GM12872 (cell line): ENCODE measurements around the gene PLK3.

Experiments
- TF ChIP-seq, protein P1 (sequence below): IDR thresholded peaks from 3 replicates; pipeline ENCODE4 v1.5.1; 2011; ENCODE audit warnings: low read depth, mild to moderate bottlenecking, low read length, moderate library complexity; ENCODE audit not compliant: insufficient read depth

The PLK3 gene

DNA sequence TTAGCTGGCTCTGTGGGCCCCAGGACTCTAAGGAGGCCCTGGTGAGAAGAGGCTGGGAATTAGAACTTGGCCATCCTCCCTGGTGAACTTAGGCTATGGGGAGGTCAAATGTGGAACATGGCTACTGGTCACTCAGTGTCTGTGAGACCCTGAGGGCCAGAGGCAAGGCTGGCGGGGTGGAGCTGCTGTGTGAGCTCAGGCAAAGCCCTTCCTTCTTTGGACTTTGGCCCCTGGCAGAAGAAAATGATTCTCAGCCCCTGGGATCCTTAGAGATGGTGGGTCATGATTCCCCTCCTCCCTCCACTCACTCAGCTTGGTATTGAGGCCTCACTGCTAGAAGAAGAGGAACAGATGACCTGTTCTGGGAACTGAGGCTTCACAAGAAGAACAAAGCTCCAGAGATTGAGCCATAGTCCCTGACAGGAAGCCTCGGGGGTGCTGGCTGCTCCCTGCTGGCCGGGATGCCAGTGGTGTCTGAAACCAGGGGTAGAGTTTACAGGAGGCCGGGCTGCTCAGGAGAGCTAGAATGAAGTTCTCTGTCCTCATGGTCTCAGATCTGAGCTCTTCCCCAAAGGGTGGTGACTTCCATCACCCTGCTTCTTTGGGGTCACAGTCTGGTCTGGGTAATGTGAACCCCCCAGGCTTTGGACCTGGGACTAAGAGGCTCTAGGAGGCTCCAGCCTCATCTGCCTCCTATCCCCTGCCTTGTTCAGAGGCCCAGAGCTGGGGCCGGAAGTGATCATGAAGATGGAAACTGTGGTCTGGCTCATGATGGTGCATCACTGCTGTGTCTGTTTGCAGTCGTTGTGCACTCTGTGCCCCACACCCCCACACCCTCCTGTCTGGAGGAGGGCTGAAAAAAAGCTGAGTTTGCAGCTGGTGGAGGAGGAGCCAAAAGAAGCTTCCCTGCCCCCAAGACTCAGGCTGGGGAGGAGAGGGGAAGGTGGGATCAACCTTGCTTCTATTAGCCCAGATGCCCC, 9.1 kb downstream of the PLK3 start:
- TF ChIP-seq, protein P1, sequence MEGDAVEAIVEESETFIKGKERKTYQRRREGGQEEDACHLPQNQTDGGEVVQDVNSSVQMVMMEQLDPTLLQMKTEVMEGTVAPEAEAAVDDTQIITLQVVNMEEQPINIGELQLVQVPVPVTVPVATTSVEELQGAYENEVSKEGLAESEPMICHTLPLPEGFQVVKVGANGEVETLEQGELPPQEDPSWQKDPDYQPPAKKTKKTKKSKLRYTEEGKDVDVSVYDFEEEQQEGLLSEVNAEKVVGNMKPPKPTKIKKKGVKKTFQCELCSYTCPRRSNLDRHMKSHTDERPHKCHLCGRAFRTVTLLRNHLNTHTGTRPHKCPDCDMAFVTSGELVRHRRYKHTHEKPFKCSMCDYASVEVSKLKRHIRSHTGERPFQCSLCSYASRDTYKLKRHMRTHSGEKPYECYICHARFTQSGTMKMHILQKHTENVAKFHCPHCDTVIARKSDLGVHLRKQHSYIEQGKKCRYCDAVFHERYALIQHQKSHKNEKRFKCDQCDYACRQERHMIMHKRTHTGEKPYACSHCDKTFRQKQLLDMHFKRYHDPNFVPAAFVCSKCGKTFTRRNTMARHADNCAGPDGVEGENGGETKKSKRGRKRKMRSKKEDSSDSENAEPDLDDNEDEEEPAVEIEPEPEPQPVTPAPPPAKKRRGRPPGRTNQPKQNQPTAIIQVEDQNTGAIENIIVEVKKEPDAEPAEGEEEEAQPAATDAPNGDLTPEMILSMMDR, result no peak

DNA sequence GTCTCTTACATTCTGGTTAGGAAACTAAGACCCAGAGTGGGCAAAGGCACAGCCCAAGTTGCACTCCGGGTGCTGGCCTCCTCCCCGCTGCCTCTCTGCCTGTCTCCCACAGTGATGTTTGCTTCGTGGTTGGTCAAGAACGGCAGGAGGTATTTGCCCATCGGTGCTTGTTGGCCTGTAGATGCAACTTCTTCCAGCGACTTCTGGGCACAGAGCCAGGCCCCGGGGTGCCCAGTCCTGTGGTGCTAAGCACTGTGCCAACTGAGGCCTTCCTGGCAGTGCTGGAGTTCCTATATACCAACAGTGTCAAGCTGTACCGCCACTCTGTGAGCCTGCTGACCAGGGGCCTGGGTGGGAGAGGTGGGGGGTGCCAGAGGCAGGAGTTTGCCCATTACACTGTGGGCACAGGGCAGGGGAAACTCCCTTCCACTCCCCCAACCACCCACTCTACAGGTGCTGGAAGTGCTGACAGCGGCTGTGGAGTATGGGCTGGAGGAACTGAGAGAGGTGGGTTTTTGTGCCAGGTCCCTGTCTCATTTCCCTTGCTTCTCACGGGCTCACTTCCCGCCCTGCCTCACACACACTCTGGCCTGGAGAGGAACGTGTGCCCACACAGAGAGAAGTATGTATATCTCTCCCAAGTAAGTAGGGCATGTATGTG, 10.1 kb downstream of the PLK3 start:
- TF ChIP-seq, protein P1, result no peak

DNA sequence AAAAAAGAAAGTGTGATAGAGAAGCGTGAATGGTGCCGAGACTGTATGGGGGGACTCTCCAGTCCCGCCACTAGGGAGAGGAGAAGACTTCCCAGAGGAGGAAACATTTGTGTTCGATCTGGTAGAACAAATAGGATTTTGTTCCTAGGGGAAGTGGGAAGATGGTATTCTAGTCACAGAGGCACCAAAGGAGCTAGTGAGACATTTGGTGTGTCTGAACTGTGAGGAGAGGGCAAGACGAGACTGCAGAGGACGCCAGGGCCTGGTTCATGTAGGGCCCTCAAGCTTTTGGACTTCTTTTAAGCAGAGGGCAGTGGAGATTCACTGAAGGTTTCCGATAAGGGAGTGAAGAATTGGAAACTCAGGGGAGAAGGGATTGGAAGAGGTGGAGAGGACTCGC, 11.1 kb downstream of the PLK3 start:
- TF ChIP-seq, protein P1, result no peak

DNA sequence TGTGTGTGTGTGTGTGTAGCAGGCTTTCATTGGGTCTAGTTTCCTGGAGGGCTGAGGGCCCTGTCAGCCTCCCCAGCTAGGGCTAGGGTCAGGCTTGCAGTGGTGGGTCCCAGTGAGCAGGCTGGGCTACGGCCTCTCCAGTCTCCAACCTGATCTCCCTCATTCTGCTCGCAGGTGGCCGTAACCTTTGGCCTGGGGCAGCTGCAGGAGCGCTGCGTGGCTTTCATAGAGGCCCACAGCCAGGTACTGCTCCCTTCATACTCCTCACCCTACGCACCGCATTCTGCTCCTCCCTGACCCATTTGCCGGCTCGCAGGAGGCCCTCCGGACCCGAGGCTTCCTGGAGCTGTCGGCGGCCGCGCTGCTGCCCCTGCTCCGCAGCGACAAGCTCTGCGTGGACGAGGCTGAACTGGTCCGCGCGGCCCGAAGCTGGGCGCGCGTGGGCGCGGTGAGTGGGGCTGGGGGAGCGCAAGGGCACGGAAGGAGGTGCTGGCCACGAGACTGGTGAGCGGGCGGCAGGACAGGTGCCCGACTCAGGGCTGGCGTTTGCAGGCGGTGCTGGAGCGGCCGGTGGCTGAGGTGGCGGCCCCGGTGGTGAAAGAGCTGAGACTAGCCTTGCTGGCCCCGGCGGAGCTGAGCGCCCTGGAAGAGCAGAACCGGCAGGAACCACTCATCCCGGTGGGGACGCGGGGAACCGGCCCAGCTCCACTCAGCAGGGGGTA, 12.8 kb downstream of the PLK3 start:
- TF ChIP-seq, protein P1, result no peak

DNA sequence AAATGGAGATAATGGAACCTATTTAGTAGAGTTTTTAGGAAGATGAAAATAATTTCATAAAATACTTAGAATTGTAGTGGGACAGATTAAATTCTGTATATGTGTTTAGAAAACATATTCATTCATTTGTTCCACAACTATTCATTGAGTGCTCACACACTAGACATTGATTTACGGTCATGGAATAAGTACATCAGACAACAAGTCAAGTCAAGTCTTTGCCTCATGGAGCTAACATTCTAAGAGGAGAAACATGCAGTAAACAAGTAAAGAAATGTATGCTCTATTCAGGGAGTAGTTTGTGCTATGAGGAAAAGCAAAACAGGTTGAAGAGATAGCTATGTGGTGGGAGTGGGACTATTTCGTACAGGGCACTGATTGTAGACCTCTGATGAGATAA, 17.1 kb downstream of the PLK3 start:
- TF ChIP-seq, protein P1, result no peak

DNA sequence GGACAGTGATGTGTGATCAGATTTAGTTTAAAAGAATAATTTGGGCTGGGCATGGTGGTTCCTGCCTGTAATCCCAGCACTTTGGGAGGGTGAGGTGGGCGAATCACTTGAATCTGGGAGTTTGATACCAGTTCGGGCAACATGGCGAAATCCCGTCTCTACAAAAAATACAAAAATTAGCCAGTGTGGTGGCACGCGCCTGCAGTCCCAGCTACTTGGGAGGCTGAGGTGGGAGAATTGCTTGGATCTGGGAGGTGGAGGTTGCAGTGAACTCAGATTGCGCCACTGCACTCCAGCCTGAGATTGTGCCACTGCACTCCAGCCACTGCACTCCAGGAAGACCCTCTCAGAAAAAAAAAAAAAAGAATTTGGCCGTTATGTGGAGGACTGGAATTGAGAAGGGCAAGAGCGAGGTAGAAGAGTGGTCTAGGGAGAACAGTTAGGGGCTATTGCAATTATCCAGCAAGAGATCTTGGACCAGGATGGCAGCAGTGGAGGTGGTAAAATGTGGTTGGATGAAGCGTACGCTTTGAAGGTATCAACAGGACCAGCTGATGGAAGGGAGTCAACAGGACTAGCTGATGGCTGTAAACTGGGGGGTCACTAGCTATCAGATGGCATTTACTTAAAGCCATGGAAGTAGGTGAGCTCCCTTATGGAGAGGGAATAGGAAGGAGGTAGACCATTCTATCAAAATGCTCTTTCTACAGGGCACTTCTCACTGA, 17.8 kb downstream of the PLK3 start:
- TF ChIP-seq, protein P1, result no peak
